Endothelial cell of umbilical vein (primary cell): ENCODE measurements around the gene DPH2. TPM values are rescaled to one million over a fixed set of nuclear protein-coding genes. Genes with fewer than 3 reads are reported as not detected.

ENCODE experiments used
- BruUV-seq: library from RNA; stranded (reverse); fragments of 400-500 nt; replicated peaks from 2 replicates; lab custom pipeline; 2021; lab: Mats Ljungman, UMichigan
- CTCF ChIA-PET: fragments of 300-600, 350-600 bp; sonication (Branson Sonifier 250); formaldehyde crosslinking; loops from one replicate; lab custom pipeline; 2021; ENCODE audit warnings: antibody characterized with exemption, inconsistent platforms; lab: Charles Lee
- POLR2A ChIA-PET: fragments of 300-600, 350-600 bp; sonication (Branson Sonifier 250); formaldehyde crosslinking; loops from one replicate; lab custom pipeline; 2021; ENCODE audit warnings: antibody characterized with exemption, inconsistent platforms; lab: Charles Lee
- DNase-seq: peaks from one replicate; pipeline ENCODE4 v3.0.0-alpha.2; 2011; ENCODE audit warnings: low read depth, low spot score
- FAIRE-seq: peaks from 2 replicates; lab custom pipeline; 2011; peaks lifted over from hg19 to GRCh38; lab: Jason Lieb, UNC
- H2AFZ ChIP-seq: 2 replicates; pipeline ENCODE4 v1.6.0; 2012; ENCODE audit warnings: low read depth, low read length, control low read depth, inconsistent platforms
- H3K27ac ChIP-seq: 2 replicates; pipeline ENCODE4 v1.5.1; 2011; ENCODE audit warnings: low read depth, mild to moderate bottlenecking, control low read depth, low read length, moderate library complexity; ENCODE audit not compliant: insufficient read depth
- H3K27me3 ChIP-seq, 2 experiments: 2 replicates each; pipeline versions ENCODE4 v1.6.0 to v1.6.1; 2011; ENCODE audit warnings: low read length in 2 of 2, mixed read lengths in 1 of 2; ENCODE audit not compliant: control insufficient read depth in 2 of 2, insufficient read depth in 2 of 2
- H3K36me3 ChIP-seq, 2 experiments: 2 replicates in 1 of 2; 3 replicates in 1 of 2; pipeline ENCODE4 v1.5.1; 2011; ENCODE audit warnings: low read length in 2 of 2, mild to moderate bottlenecking in 1 of 2, moderate library complexity in 1 of 2; ENCODE audit not compliant: control insufficient read depth in 2 of 2, insufficient read depth in 2 of 2; ENCODE audit errors: extremely low read depth in 1 of 2
- H3K4me1 ChIP-seq: 3 replicates; pipeline ENCODE4 v1.5.1; 2011; ENCODE audit warnings: mild to moderate bottlenecking, low read length; ENCODE audit not compliant: control insufficient read depth, insufficient read depth; ENCODE audit errors: extremely low read depth
- H3K4me2 ChIP-seq: 2 replicates; pipeline ENCODE4 v1.6.1; 2011; ENCODE audit warnings: low read length, control low read depth, mixed read lengths; ENCODE audit not compliant: insufficient read depth
- H3K4me3 ChIP-seq, 3 experiments: fragments of 200-600 bp in 1 of 3; sonication (generic), shearing (Covaris generic) in 1 of 3; replicated peaks in 1 of 3; 2 replicates each; pipeline ENCODE4 v1.5.1; 2011 to 2016; ENCODE audit warnings: control low read depth in 3 of 3, low read length in 3 of 3, mild to moderate bottlenecking in 2 of 3, inconsistent platforms in 1 of 3, low read depth in 1 of 3, moderate library complexity in 1 of 3; ENCODE audit not compliant: insufficient read depth in 1 of 3
- H3K79me2 ChIP-seq: 2 replicates; pipeline ENCODE4 v1.6.0; 2012; ENCODE audit warnings: low read length, inconsistent platforms; ENCODE audit not compliant: control insufficient read depth, insufficient read depth
- H3K9ac ChIP-seq: replicated peaks from 2 replicates; pipeline ENCODE3; 2011; ENCODE audit warnings: low read length, control low read depth; ENCODE audit not compliant: insufficient read depth; ENCODE audit errors: extremely low read depth
- H3K9me1 ChIP-seq: replicated peaks from 3 replicates; pipeline ENCODE4 v1.6.0; 2011; ENCODE audit warnings: mild to moderate bottlenecking, low read length; ENCODE audit not compliant: control insufficient read depth, insufficient read depth; ENCODE audit errors: extremely low read depth
- H3K9me3 ChIP-seq: replicated peaks from 2 replicates; pipeline ENCODE4 v1.5.1; 2012; ENCODE audit warnings: low read length, inconsistent platforms; ENCODE audit not compliant: control insufficient read depth, insufficient read depth
- H4K20me1 ChIP-seq: replicated peaks from 2 replicates; pipeline ENCODE3; 2011; ENCODE audit warnings: mild to moderate bottlenecking, low read length; ENCODE audit not compliant: control insufficient read depth, insufficient read depth; ENCODE audit errors: extremely low read depth
- CTCF ChIP-seq, 2 donors: IDR thresholded peaks; 1 replicate in 1 of 2; 2 replicates in 1 of 2; pipeline ENCODE4 v1.5.1; 2011; ENCODE audit warnings: low read length in 2 of 2, mild to moderate bottlenecking in 2 of 2, moderate library complexity in 2 of 2, control low read depth in 1 of 2, inconsistent platforms in 1 of 2, low read depth in 1 of 2; ENCODE audit not compliant: insufficient read depth in 1 of 2; ENCODE audit errors: extremely low read depth in 1 of 2
- EZH2 ChIP-seq: IDR thresholded peaks from 2 replicates; pipeline ENCODE4 v1.6.1; 2012; ENCODE audit warnings: borderline replicate concordance, low read depth, mild to moderate bottlenecking, moderate library complexity, low read length, inconsistent platforms; ENCODE audit not compliant: severe bottlenecking
- FOS ChIP-seq: IDR thresholded peaks from 2 replicates; pipeline ENCODE4 v1.6.1; 2011; ENCODE audit warnings: mild to moderate bottlenecking, low read length, moderate library complexity, borderline replicate concordance; ENCODE audit not compliant: insufficient read depth
- GATA2 ChIP-seq: IDR thresholded peaks from 2 replicates; pipeline ENCODE4 v1.7.0; 2011; ENCODE audit warnings: low read depth, mild to moderate bottlenecking, moderate library complexity, mixed read lengths, low read length; ENCODE audit not compliant: insufficient read length, insufficient read depth
- JUN ChIP-seq: IDR thresholded peaks from 2 replicates; pipeline ENCODE4 v1.6.1; 2011; ENCODE audit warnings: borderline replicate concordance, low read depth; ENCODE audit not compliant: insufficient read length, insufficient read depth
- MAX ChIP-seq: IDR thresholded peaks from 2 replicates; pipeline ENCODE4 v1.6.1; 2011; ENCODE audit not compliant: insufficient read depth, insufficient read length
- MYC ChIP-seq: IDR thresholded peaks from one replicate; pipeline ENCODE4 v1.6.1; 2011; ENCODE audit warnings: mild to moderate bottlenecking, low read depth, low read length
- POLR2A ChIP-seq: IDR thresholded peaks from 2 replicates; pipeline ENCODE4 v1.6.1; 2012; ENCODE audit warnings: low read depth, mild to moderate bottlenecking, control low read depth, low read length
- POLR2AphosphoS5 ChIP-seq: IDR thresholded peaks from 2 replicates; pipeline ENCODE4 v1.6.1; 2012; ENCODE audit warnings: low read depth, mild to moderate bottlenecking, control low read depth, low read length, moderate library complexity; ENCODE audit not compliant: insufficient read depth
- dilution Hi-C: fragments of 300-500 bp; cut with MboI; formaldehyde crosslinking; loops from one replicate; pipeline ENCODE4 v1.15.0; 2019; ENCODE audit warnings: low sequenced_read_pairs; ENCODE audit not compliant: extremely low pct_ligation_motif_present
- intact Hi-C: fragments of 100-400 bp; cut with micrococcal nuclease; formaldehyde crosslinking; loops from one replicate; pipeline ENCODE4 v1.10.0; 2022
- polyA plus RNA-seq, 4 experiments: library from polyadenylated mRNA; depleted of rRNA in 3 of 4; stranded (reverse) in 3 of 4; unstranded in 1 of 4; fragments of >200 nt; gene quantifications; 2 replicates each; pipeline versions ENCODE4 v1.2.1 to v1.2.3, GENCODE V29; 2011 to 2012; ENCODE audit warnings: missing spikeins in 1 of 4
- total RNA-seq: library from RNA; stranded (reverse); gene quantifications from 2 replicates; pipeline ENCODE4 v1.2.3, GENCODE V29; 2021

The DPH2 gene
- total and polyA plus RNA-seq, 2 donors (not counting 3 experiments of a cell fraction or from before 2014, with no cell fraction given), result 28.1 to 59.1 TPM

GRCh38 chr1:43980255-43981134 is 10.7 kb downstream of the DPH2 start:
- H3K9me1 ChIP-seq, result no peaks in the 10 kb centered on the region
- no peaks in the 10 kb centered on the region for H4K20me1 ChIP-seq
- no peak overlapping the region for H2AFZ ChIP-seq
- peak overlapping the region; percentile 53 for H3K4me2 ChIP-seq
- peak overlapping the region; percentile 13 for H3K27ac ChIP-seq
- peak overlapping the region; percentile 74 for H3K9ac ChIP-seq
- H3K27me3 ChIP-seq, result no peaks in the 10 kb centered on the region
- no peaks in the 10 kb centered on the region for H3K9me3 ChIP-seq
- H3K4me3 ChIP-seq, result peak overlapping the region; percentile 46 to 66 (median 50)
- CTCF ChIA-PET, result no interaction called here
- BruUV-seq, result no TSS peak
- H3K36me3 ChIP-seq, result peaks cover 0 to 17% of the 10 kb centered on the region in 2 experiments
- peak; percentile 28 for FAIRE-seq
- no peak for DNase-seq
- dilution Hi-C loops (no loop called here), intact Hi-C loops (loop anchor here (1.0 kb wide), 1 partner anchor 11 kb away; the partner anchor contains the start of gene CCDC24)
- no peak for TF ChIP-seq MAX
- no peak for TF ChIP-seq POLR2AphosphoS5
- TF ChIP-seq EZH2, result no peak
- no peak for TF ChIP-seq JUN
- TF ChIP-seq GATA2, result no peak
- TF ChIP-seq POLR2A, result no peak
- TF ChIP-seq MYC, result no peak
- TF ChIP-seq FOS, result no peak
- TF ChIP-seq CTCF (IDR thresholded peaks at IDR 0.05; ENCODE audit: extremely low read depth in 1 of 2, insufficient read depth in 1 of 2, low read depth in 1 of 2, low read length in 2 of 2), result no peak
- POLR2A ChIA-PET, result no interaction called here
- peaks cover 40% of the 10 kb centered on the region for H3K79me2 ChIP-seq
- peaks cover 27% of the 10 kb centered on the region for H3K4me1 ChIP-seq
